A549 (cell line): ENCODE results near the gene NAT8.

Experiments used
- CTCF ChIP-seq: fragments of >200 bp; sonication (Bioruptor Twin); formaldehyde crosslinking; IDR thresholded peaks from 3 replicates; pipeline ENCODE4 v1.5.1; 2016
- ESRRA ChIP-seq: fragments of 150-350 bp; IDR thresholded peaks from 2 replicates; pipeline ENCODE4 v1.6.1; 2014; ENCODE audit warnings: mild to moderate bottlenecking, low read length, borderline replicate concordance
- POLR2A ChIP-seq: IDR thresholded peaks from 2 replicates; pipeline ENCODE4 v1.6.1; 2012; ENCODE audit warnings: mild to moderate bottlenecking, low read length
- TF ChIP-seq, protein P1 (sequence below): fragments of 450-650 bp; IDR thresholded peaks from 2 replicates; pipeline ENCODE4 v1.6.1; 2014; ENCODE audit warnings: antibody characterized with exemption
- TF ChIP-seq, protein P2 (sequence below): IDR thresholded peaks from 2 replicates; pipeline ENCODE4 v1.6.1; 2012

GRCh38 chr2:73685764-73686438 lies 43.7 kb upstream of the NAT8 start:
- no peak for TF ChIP-seq POLR2A
- TF ChIP-seq, protein P1, sequence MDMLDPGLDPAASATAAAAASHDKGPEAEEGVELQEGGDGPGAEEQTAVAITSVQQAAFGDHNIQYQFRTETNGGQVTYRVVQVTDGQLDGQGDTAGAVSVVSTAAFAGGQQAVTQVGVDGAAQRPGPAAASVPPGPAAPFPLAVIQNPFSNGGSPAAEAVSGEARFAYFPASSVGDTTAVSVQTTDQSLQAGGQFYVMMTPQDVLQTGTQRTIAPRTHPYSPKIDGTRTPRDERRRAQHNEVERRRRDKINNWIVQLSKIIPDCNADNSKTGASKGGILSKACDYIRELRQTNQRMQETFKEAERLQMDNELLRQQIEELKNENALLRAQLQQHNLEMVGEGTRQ: no peak
- no peak for TF ChIP-seq ESRRA
- TF ChIP-seq CTCF: no peak
- TF ChIP-seq, protein P2, sequence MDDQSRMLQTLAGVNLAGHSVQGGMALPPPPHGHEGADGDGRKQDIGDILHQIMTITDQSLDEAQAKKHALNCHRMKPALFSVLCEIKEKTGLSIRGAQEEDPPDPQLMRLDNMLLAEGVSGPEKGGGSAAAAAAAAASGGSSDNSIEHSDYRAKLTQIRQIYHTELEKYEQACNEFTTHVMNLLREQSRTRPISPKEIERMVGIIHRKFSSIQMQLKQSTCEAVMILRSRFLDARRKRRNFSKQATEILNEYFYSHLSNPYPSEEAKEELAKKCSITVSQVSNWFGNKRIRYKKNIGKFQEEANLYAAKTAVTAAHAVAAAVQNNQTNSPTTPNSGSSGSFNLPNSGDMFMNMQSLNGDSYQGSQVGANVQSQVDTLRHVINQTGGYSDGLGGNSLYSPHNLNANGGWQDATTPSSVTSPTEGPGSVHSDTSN: no peak
